Measurements from ENCODE around the gene HHATL.

DNA sequence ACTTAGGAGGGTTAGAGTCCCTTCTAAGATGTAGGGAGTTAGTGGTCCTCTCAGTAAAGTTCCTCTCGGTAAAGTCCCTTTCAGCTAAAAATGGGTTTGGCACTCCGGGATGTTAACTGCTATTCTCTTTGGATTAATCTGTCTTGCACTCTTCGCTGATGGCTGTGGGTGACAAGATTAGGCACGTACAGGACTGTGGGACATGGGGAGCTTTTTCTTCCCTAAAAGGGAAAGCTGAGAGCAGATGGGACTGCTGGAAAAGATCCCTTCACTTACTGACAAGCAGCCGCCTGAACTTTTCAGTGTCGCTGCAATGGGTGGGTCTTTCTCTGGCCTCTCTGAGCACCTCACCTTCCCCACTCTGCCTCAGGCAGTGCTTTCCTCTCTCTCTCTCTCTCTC lies 16.4 kb upstream of the HHATL start:
- TF ChIP-seq, protein P1, sequence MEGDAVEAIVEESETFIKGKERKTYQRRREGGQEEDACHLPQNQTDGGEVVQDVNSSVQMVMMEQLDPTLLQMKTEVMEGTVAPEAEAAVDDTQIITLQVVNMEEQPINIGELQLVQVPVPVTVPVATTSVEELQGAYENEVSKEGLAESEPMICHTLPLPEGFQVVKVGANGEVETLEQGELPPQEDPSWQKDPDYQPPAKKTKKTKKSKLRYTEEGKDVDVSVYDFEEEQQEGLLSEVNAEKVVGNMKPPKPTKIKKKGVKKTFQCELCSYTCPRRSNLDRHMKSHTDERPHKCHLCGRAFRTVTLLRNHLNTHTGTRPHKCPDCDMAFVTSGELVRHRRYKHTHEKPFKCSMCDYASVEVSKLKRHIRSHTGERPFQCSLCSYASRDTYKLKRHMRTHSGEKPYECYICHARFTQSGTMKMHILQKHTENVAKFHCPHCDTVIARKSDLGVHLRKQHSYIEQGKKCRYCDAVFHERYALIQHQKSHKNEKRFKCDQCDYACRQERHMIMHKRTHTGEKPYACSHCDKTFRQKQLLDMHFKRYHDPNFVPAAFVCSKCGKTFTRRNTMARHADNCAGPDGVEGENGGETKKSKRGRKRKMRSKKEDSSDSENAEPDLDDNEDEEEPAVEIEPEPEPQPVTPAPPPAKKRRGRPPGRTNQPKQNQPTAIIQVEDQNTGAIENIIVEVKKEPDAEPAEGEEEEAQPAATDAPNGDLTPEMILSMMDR (conservative IDR thresholded peaks at IDR 0.05; ENCODE audit: low read depth, low read length), result no peak
- no peak for TF ChIP-seq EZH2 (IDR thresholded peaks at IDR 0.05; ENCODE audit: borderline replicate concordance, low read depth, low read length, poor library complexity, severe bottlenecking)
